ENCODE data around the gene ABHD14A. TPM values are rescaled to one million over a fixed set of nuclear protein-coding genes. Genes with fewer than 3 reads are reported as not detected.

The ABHD14A gene
- total and polyA plus RNA-seq, 2 of the 13 experiments (the other 11 are each of a cell fraction or from before 2014, with no cell fraction given), result 29.5 to 46.9 TPM

DNA sequence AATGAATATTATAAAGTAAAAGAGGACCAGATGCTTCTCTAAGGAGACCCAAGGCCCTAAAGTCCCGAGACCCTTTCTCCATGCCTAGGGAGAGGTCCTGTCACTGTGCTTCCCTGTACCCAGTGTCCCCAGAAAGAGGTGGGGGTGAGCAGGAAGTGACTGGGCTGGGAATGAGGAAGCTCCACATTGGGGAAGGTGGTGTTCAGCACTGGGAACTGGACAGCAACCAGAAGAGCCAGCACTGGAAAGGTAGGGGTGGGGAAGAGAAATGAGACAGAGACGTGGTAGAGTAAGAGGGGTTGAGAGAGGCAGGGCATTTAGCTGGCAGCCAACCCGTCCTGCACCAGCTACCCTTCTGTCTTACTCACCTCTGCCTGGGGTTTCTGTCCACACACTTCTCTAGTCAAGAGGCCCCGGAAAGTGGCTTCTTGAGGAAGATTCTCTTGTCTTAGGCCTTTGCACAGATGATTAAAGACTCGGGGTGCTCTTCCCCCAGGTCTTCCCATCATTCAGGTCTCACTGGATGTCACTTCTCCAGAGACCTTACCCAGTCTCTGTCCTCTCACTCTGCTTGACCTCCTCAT lies 45.4 kb upstream of the ABHD14A start (continued):
- no peak for TF ChIP-seq ZNF431 (CRISPR knock-in tag; IDR thresholded peaks at IDR 0.05; ENCODE audit: borderline replicate concordance, low read depth)
- peak; percentile 95 for TF ChIP-seq MIER2 (CRISPR knock-in tag; IDR thresholded peaks at IDR 0.05)

DNA sequence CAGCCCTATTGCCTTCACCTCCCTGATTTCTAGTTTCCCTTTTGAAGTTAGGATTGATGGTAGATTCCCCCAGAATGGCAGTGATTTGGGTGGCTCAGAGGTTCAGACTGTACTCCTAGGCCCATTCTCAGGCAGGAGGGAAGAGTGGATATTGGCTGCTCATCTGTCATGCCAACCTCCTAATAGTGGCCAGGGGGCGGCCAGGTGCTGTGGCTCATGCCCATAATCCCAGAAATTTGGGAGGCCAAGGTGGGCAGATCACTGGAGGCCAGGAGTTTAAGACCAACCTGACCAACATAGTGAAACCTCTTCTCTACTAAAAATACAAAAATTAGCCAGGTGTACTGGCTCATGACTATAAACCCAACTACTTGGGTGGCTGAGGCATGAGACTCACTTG lies 44.4 kb upstream of the ABHD14A start:
- in situ Hi-C loops (cut with HindIII; ENCODE audit: extremely low pct_ligation_motif_present, low pct_unique_long_range_greater_than_20kb), result no loop called here
- ChIA-PET POLR2A (no interaction called here), CTCF (ENCODE audit: low intra/inter-chr PET ratio, low total read pairs) (no interaction called here)
- no peaks in the 10 kb centered on the region for H4K20me1 ChIP-seq (ENCODE audit: insufficient read depth, low read length)
- DNase-seq (ENCODE audit: low spot score) (no peak), FAIRE-seq (no peak), ATAC-seq (no peak)
- H3K79me2 ChIP-seq (ENCODE audit: insufficient read depth, low read length), result no peaks in the 10 kb centered on the region
- H3K27ac ChIP-seq (ENCODE audit: extremely low read length, insufficient read depth, low read length), result no peak overlapping the region
- no peaks in the 10 kb centered on the region for H3K27me3 ChIP-seq (ENCODE audit: control insufficient read depth in 1 of 2, insufficient read depth in 2 of 2, low read length in 2 of 2)
- WGBS (ENCODE audit: low lambda C conversion rate), result no CpG with 5 or more reads among the region's 1 CpG
- H3K4me2 ChIP-seq (ENCODE audit: low read depth, low read length), result no peak overlapping the region
- TF ChIP-seq GTF2F1 (IDR thresholded peaks at IDR 0.05; ENCODE audit: low read length), result no peak
- TF ChIP-seq, protein P1, sequence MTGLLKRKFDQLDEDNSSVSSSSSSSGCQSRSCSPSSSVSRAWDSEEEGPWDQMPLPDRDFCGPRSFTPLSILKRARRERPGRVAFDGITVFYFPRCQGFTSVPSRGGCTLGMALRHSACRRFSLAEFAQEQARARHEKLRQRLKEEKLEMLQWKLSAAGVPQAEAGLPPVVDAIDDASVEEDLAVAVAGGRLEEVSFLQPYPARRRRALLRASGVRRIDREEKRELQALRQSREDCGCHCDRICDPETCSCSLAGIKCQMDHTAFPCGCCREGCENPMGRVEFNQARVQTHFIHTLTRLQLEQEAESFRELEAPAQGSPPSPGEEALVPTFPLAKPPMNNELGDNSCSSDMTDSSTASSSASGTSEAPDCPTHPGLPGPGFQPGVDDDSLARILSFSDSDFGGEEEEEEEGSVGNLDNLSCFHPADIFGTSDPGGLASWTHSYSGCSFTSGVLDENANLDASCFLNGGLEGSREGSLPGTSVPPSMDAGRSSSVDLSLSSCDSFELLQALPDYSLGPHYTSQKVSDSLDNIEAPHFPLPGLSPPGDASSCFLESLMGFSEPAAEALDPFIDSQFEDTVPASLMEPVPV (CRISPR knock-in tag; IDR thresholded peaks at IDR 0.05), result no peak
- no peaks in the 10 kb centered on the region for H3K4me1 ChIP-seq (ENCODE audit: insufficient read depth, low read length)
- no peak overlapping the region for H3K9ac ChIP-seq (ENCODE audit: insufficient read depth, low read depth, low read length)
- no peak overlapping the region for H3K4me3 ChIP-seq (replicated peaks in 1 of 3; ENCODE audit: insufficient read depth in 1 of 3, low read depth in 2 of 3, low read length in 3 of 3)
- no TSS peak for BruUV-seq (replicated peaks)
- peaks cover 9 to 27% of the 10 kb centered on the region in 2 experiments; a peak in 4 of 5 replicates for H3K36me3 ChIP-seq (replicated peaks in 1 of 2; ENCODE audit: control insufficient read depth in 1 of 2, insufficient read depth in 2 of 2, low read length in 2 of 2)
- no peaks in the 10 kb centered on the region for H3K9me3 ChIP-seq (ENCODE audit: low read length)
- H2AFZ ChIP-seq (ENCODE audit: low read length), result no peak overlapping the region
- intact Hi-C loops (cut with micrococcal nuclease; ENCODE audit: unreplicated experiment), result no loop called here

DNA sequence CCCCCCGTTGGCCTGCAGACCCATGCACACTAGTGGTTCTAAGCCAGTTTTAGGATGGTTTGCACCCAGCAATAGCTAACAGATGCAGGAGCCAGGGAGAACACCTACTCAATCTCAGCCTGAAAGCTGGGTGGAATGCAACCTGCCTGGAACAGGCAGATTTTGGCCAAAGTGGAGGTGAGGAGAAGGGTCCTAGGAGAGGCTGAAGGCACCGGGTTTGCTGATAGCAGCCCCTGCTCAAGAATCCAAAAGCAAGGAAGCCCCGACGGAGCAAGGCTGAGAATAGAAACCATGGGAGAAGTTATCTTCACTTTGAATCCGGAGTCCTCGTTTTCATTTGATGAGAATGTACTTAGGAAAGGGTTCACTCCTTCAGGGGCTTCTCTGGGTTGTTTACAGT lies 43.1 kb upstream of the ABHD14A start:
- Histone ChIP-seq H3K9me3 (ENCODE audit: low read length) (no peaks in the 10 kb centered on the region), H3K4me3 (replicated peaks in 1 of 3; ENCODE audit: insufficient read depth in 1 of 3, low read depth in 2 of 3, low read length in 3 of 3) (no peak overlapping the region), H2AFZ (ENCODE audit: low read length) (no peak overlapping the region), H3K9ac (ENCODE audit: insufficient read depth, low read depth, low read length) (no peak overlapping the region), H4K20me1 (ENCODE audit: insufficient read depth, low read length) (no peaks in the 10 kb centered on the region), H3K4me2 (ENCODE audit: low read depth, low read length) (no peak overlapping the region), H3K27me3 (ENCODE audit: control insufficient read depth in 1 of 2, insufficient read depth in 2 of 2, low read length in 2 of 2) (no peaks in the 10 kb centered on the region), H3K27ac (ENCODE audit: extremely low read length, insufficient read depth, low read length) (no peak overlapping the region), H3K79me2 (ENCODE audit: insufficient read depth, low read length) (no peaks in the 10 kb centered on the region), H3K4me1 (ENCODE audit: insufficient read depth, low read length) (no peaks in the 10 kb centered on the region), H3K36me3 (replicated peaks in 1 of 2; ENCODE audit: control insufficient read depth in 1 of 2, insufficient read depth in 2 of 2, low read length in 2 of 2) (peaks cover 12 to 38% of the 10 kb centered on the region in 2 experiments; a peak in 4 of 5 replicates)
- no peak for ATAC-seq
- ChIA-PET POLR2A (interaction anchor here (0.7 to 3.3 kb wide), 3 partner anchors 10 to 15 kb away, joined by 3 to 15 read pairs (median 3); partner anchors contain the start of gene RRP9), CTCF (ENCODE audit: low intra/inter-chr PET ratio, low total read pairs) (no interaction called here)
- DNase-seq (ENCODE audit: low spot score), result no peak
- no TSS peak for BruUV-seq (replicated peaks)
- WGBS (ENCODE audit: low lambda C conversion rate), result 98% methylated on average over 6 of the region's 6 CpGs
- no peak for FAIRE-seq
- in situ Hi-C loops (cut with HindIII; ENCODE audit: extremely low pct_ligation_motif_present, low pct_unique_long_range_greater_than_20kb), result no loop called here
- intact Hi-C loops (cut with micrococcal nuclease; ENCODE audit: unreplicated experiment), result no loop called here
- TF ChIP-seq, protein P2, sequence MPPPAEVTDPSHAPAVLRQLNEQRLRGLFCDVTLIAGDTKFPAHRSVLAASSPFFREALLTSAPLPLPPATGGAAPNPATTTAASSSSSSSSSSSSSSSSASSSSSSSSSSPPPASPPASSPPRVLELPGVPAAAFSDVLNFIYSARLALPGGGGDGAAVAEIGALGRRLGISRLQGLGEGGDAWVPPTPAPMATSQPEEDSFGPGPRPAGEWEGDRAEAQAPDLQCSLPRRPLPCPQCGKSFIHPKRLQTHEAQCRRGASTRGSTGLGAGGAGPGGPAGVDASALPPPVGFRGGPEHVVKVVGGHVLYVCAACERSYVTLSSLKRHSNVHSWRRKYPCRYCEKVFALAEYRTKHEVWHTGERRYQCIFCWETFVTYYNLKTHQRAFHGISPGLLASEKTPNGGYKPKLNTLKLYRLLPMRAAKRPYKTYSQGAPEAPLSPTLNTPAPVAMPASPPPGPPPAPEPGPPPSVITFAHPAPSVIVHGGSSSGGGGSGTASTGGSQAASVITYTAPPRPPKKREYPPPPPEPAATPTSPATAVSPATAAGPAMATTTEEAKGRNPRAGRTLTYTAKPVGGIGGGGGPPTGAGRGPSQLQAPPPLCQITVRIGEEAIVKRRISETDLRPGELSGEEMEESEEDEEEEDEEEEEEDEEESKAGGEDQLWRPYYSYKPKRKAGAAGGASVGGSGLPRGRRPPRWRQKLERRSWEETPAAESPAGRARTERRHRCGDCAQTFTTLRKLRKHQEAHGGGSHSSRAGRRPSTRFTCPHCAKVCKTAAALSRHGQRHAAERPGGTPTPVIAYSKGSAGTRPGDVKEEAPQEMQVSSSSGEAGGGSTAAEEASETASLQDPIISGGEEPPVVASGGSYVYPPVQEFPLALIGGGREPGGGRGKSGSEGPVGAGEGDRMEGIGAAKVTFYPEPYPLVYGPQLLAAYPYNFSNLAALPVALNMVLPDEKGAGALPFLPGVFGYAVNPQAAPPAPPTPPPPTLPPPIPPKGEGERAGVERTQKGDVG (CRISPR knock-in tag; IDR thresholded peaks at IDR 0.05; ENCODE audit: borderline replicate concordance), result no peak
- TF ChIP-seq, protein P3, sequence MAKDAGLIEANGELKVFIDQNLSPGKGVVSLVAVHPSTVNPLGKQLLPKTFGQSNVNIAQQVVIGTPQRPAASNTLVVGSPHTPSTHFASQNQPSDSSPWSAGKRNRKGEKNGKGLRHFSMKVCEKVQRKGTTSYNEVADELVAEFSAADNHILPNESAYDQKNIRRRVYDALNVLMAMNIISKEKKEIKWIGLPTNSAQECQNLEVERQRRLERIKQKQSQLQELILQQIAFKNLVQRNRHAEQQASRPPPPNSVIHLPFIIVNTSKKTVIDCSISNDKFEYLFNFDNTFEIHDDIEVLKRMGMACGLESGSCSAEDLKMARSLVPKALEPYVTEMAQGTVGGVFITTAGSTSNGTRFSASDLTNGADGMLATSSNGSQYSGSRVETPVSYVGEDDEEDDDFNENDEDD (CRISPR knock-in tag; IDR thresholded peaks at IDR 0.05; ENCODE audit: borderline replicate concordance), result no peak
- TF ChIP-seq ZBTB20 (CRISPR knock-in tag; IDR thresholded peaks at IDR 0.05; ENCODE audit: borderline replicate concordance, low read depth), result no peak
- TF ChIP-seq ZNF367 (CRISPR knock-in tag; IDR thresholded peaks at IDR 0.05; ENCODE audit: borderline replicate concordance), result no peak

All from HepG2 (cell line).